CD14-positive monocyte (primary cell): ENCODE measurements around the gene CEBPE. TPM values are rescaled to one million over a fixed set of nuclear protein-coding genes. Genes with fewer than 3 reads are reported as not detected.
A peak's percentile ranks its signal among the peaks of the same experiment; 100 is the strongest.

Experiments
- DNase-seq, 3 donors: peaks; one replicate each; pipeline ENCODE4 v3.0.0-alpha.2; 2011 to 2022
- H2AFZ ChIP-seq: 2 replicates; pipeline ENCODE4 v1.6.0; 2012; ENCODE audit warnings: mild to moderate bottlenecking, low read depth, low read length, inconsistent platforms; ENCODE audit not compliant: insufficient read depth, poor library complexity, severe bottlenecking
- H3K27ac ChIP-seq, 2 donors: 1 replicate in 1 of 2; 2 replicates in 1 of 2; pipeline ENCODE4 v1.5.1; 2012 to 2013; ENCODE audit warnings: low read length in 2 of 2, control low read depth in 1 of 2, inconsistent platforms in 1 of 2, low read depth in 1 of 2, mild to moderate bottlenecking in 1 of 2
- H3K27me3 ChIP-seq, 2 donors: one replicate each; pipeline versions ENCODE4 v1.6.0 to v1.6.1; 2011 to 2013; ENCODE audit warnings: low read length in 2 of 2; ENCODE audit not compliant: control insufficient read depth in 2 of 2, insufficient read depth in 2 of 2
- H3K36me3 ChIP-seq, 2 donors: replicated peaks in 1 of 2; 1 replicate in 1 of 2; 2 replicates in 1 of 2; pipeline versions ENCODE4 v1.5.1 to v1.6.1; 2012 to 2013; ENCODE audit warnings: low read length in 2 of 2, control low read depth in 1 of 2, inconsistent platforms in 1 of 2, mild to moderate bottlenecking in 1 of 2; ENCODE audit not compliant: insufficient read depth in 2 of 2, control insufficient read depth in 1 of 2
- H3K4me1 ChIP-seq, 2 donors: 1 replicate in 1 of 2; 2 replicates in 1 of 2; pipeline versions ENCODE4 v1.5.1 to v1.6.1; 2012 to 2013; ENCODE audit warnings: low read length in 2 of 2, control low read depth in 1 of 2, inconsistent platforms in 1 of 2, mild to moderate bottlenecking in 1 of 2, moderate library complexity in 1 of 2; ENCODE audit not compliant: insufficient read depth in 2 of 2, control insufficient read depth in 1 of 2
- H3K4me2 ChIP-seq: replicated peaks from 2 replicates; pipeline ENCODE3; 2012; ENCODE audit warnings: low read length, moderate library complexity, mild to moderate bottlenecking; ENCODE audit not compliant: poor library complexity, severe bottlenecking; ENCODE audit errors: extremely low read depth
- H3K4me3 ChIP-seq, 3 experiments: fragments of 200-600 bp in 1 of 3; sonication (generic) in 1 of 3; replicated peaks in 1 of 3; 1 replicate in 2 of 3; 2 replicates in 1 of 3; pipeline ENCODE4 v1.5.1; 2011 to 2013; ENCODE audit warnings: low read length in 3 of 3, mild to moderate bottlenecking in 3 of 3, control low read depth in 2 of 3, low read depth in 2 of 3, inconsistent platforms in 1 of 3, moderate library complexity in 1 of 3
- H3K79me2 ChIP-seq: 2 replicates; pipeline ENCODE4 v1.6.0; 2012; ENCODE audit warnings: mild to moderate bottlenecking, control low read depth, inconsistent platforms, low read length, moderate library complexity; ENCODE audit not compliant: insufficient read depth
- H3K9ac ChIP-seq: 2 replicates; pipeline ENCODE4 v1.6.0; 2017; ENCODE audit warnings: low read length, mild to moderate bottlenecking; ENCODE audit not compliant: insufficient read depth, poor library complexity, severe bottlenecking
- H3K9me3 ChIP-seq, 2 donors: replicated peaks in 1 of 2; 1 replicate in 1 of 2; 2 replicates in 1 of 2; pipeline versions ENCODE4 v1.5.1 to v1.6.1; 2012 to 2013; ENCODE audit warnings: low read length in 2 of 2, control low read depth in 1 of 2; ENCODE audit not compliant: control insufficient read depth in 1 of 2, insufficient read depth in 1 of 2
- H4K20me1 ChIP-seq: 2 replicates; pipeline ENCODE4 v1.6.0; 2012; ENCODE audit warnings: mild to moderate bottlenecking, low read length, control low read depth, moderate library complexity; ENCODE audit not compliant: insufficient read depth
- H3K27ac Mint-ChIP-seq, 7 donors: one replicate each; pipeline ENCODE4 v1.8.0; 2020; ENCODE audit warnings: mild to moderate bottlenecking in 7 of 7, mixed read lengths in 7 of 7, moderate library complexity in 6 of 7, inconsistent platforms in 2 of 7
- H3K27me3 Mint-ChIP-seq, 3 donors: one replicate each; pipeline ENCODE4 v1.8.0; 2021 to 2022; ENCODE audit warnings: low read depth in 3 of 3, mild to moderate bottlenecking in 3 of 3, mixed read lengths in 3 of 3, moderate library complexity in 3 of 3, inconsistent platforms in 1 of 3
- H3K36me3 Mint-ChIP-seq, 2 donors: one replicate each; pipeline ENCODE4 v1.8.0; 2020; ENCODE audit warnings: mixed read lengths in 2 of 2, inconsistent platforms in 1 of 2, mild to moderate bottlenecking in 1 of 2
- H3K4me1 Mint-ChIP-seq: one replicate; pipeline ENCODE4 v1.8.0; 2020; ENCODE audit warnings: mild to moderate bottlenecking, mixed read lengths
- H3K4me3 Mint-ChIP-seq, 2 donors: one replicate each; pipeline ENCODE4 v1.8.0; 2020; ENCODE audit warnings: mild to moderate bottlenecking in 2 of 2, mixed read lengths in 2 of 2, moderate library complexity in 1 of 2
- H3K9me3 Mint-ChIP-seq, 7 donors: one replicate each; pipeline ENCODE4 v1.8.0; 2020 to 2022; ENCODE audit warnings: mixed read lengths in 7 of 7, mild to moderate bottlenecking in 6 of 7, moderate library complexity in 6 of 7, inconsistent platforms in 2 of 7
- WGBS: methylation state at CpG from one replicate; pipeline ENCODE4 v1.1.5; 2013; ENCODE audit warnings: missing lambda C conversion rate; ENCODE audit not compliant: insufficient coverage; 5-methylcytosine and 5-hydroxymethylcytosine counted together
- intact Hi-C, 2 donors: fragments of 100-400 bp; cut with micrococcal nuclease; formaldehyde crosslinking; loops; one replicate each; pipeline versions ENCODE4 v1.15.0 to v1.15.1; 2023
- polyA plus RNA-seq, 3 donors: library from polyadenylated mRNA; depleted of rRNA in 1 of 3; unstranded in 2 of 3; stranded (reverse) in 1 of 3; fragments of 300-500 nt in 2 of 3; fragments of >200 nt in 1 of 3; fragmentation: Illumina TruSeq in 2 of 3; gene quantifications; 1 replicate in 2 of 3; 2 replicates in 1 of 3; pipeline ENCODE4 v1.2.3, GENCODE V29; 2012 to 2021
- TF ChIP-seq, protein P1 (sequence below): fragments of 200-600 bp; IDR thresholded peaks from one replicate; pipeline ENCODE4 v1.8.0; 2022; ENCODE audit warnings: antibody characterized with exemption, mild to moderate bottlenecking

CEBPE gene
- polyA plus RNA-seq, 3 donors = 0.73 to 1.5 (median 1.3) TPM

DNA sequence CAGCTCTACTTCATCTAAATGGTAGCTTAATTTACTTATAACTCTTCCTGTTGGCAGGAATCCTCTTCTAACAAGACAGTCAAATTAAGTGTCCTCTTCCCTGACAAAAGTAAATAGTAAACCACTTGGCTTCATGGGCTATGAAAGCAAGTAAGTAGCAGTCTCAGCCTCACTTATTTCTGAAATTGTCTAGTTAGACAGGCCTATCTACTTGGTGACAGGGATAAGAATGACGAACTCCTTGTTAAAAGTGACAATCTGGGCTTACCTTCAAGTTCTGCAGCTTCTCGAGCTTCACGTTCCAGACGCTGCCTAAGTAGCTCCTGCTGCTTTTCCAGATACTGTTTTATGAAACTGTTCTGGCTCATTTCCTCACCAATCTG, 28.8 kb downstream of the CEBPE start:
- peaks cover 16 to 31% of the 10 kb centered on the region in 2 donors for H3K4me1 ChIP-seq

GRCh38 chr14:23089498-23090253, 29.4 kb downstream of the CEBPE start:
- H3K36me3 ChIP-seq = peaks cover 80 to 89% of the 10 kb centered on the region in 2 donors
- peaks cover 16 to 33% of the 10 kb centered on the region in 2 donors for H3K4me1 ChIP-seq
- H3K27ac ChIP-seq = no peak overlapping the region
- Mint-ChIP-seq H3K4me3 (no peak overlapping the region), H3K27ac (peak overlapping the region in 2 of 7 donors; percentile 5), H3K9me3 (no peaks in the 10 kb centered on the region), H3K27me3 (no peaks in the 10 kb centered on the region), H3K4me1 (peaks cover 11% of the 10 kb centered on the region), H3K36me3 (peaks cover 68 to 76% of the 10 kb centered on the region in 2 donors)
- WGBS = 100% methylated on average over 3 of the region's 12 CpGs
- no peaks in the 10 kb centered on the region for H3K27me3 ChIP-seq
- H3K79me2 ChIP-seq = peaks cover 91% of the 10 kb centered on the region
- H3K4me3 ChIP-seq = no peak overlapping the region
- peaks cover 98% of the 10 kb centered on the region for H4K20me1 ChIP-seq
- intact Hi-C loops = loop anchor here in 1 of 2 donors (10.0 kb wide), 1 partner anchor 195 kb away; the partner anchor contains the start of gene HOMEZ
- H3K9ac ChIP-seq = no peak overlapping the region
- TF ChIP-seq, protein P1, sequence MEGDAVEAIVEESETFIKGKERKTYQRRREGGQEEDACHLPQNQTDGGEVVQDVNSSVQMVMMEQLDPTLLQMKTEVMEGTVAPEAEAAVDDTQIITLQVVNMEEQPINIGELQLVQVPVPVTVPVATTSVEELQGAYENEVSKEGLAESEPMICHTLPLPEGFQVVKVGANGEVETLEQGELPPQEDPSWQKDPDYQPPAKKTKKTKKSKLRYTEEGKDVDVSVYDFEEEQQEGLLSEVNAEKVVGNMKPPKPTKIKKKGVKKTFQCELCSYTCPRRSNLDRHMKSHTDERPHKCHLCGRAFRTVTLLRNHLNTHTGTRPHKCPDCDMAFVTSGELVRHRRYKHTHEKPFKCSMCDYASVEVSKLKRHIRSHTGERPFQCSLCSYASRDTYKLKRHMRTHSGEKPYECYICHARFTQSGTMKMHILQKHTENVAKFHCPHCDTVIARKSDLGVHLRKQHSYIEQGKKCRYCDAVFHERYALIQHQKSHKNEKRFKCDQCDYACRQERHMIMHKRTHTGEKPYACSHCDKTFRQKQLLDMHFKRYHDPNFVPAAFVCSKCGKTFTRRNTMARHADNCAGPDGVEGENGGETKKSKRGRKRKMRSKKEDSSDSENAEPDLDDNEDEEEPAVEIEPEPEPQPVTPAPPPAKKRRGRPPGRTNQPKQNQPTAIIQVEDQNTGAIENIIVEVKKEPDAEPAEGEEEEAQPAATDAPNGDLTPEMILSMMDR = no peak
- no peak overlapping the region for H3K4me2 ChIP-seq
- no peaks in the 10 kb centered on the region for H3K9me3 ChIP-seq
- no peak for DNase-seq
- no peak overlapping the region for H2AFZ ChIP-seq

More for the DNA sequence above, 28.8 kb downstream of the CEBPE start:
- Histone ChIP-seq H3K79me2 (peaks cover 88% of the 10 kb centered on the region), H3K9me3 (no peaks in the 10 kb centered on the region), H4K20me1 (peaks cover 93% of the 10 kb centered on the region), H2AFZ (no peak overlapping the region), H3K27me3 (no peaks in the 10 kb centered on the region), H3K4me2 (no peak overlapping the region), H3K9ac (no peak overlapping the region), H3K27ac (no peak overlapping the region), H3K4me3 (no peak overlapping the region), H3K36me3 (peaks cover 76 to 84% of the 10 kb centered on the region in 2 donors)
- H3K36me3 Mint-ChIP-seq = peaks cover 62 to 70% of the 10 kb centered on the region in 2 donors
- H3K27me3 Mint-ChIP-seq = no peaks in the 10 kb centered on the region
- intact Hi-C loops = loop anchor here in 1 of 2 donors (10.0 kb wide), 1 partner anchor 195 kb away; the partner anchor contains the start of gene HOMEZ
- DNase-seq = no peak
- no peaks in the 10 kb centered on the region for H3K9me3 Mint-ChIP-seq
- peaks cover 11% of the 10 kb centered on the region for H3K4me1 Mint-ChIP-seq
- H3K4me3 Mint-ChIP-seq = no peak overlapping the region
- 97% methylated on average over 4 of the region's 4 CpGs for WGBS
- TF ChIP-seq, protein P1 = no peak
- H3K27ac Mint-ChIP-seq = peak overlapping the region in 1 of 7 donors; percentile 3
